PFSK-1 (cell line): ENCODE measurements around the gene GPBAR1.

ENCODE experiments used
- FOXP2 ChIP-seq: optimal IDR thresholded peaks from 2 replicates; pipeline ENCODE3; 2011; ENCODE audit warnings: borderline replicate concordance, control low read depth, inconsistent platforms; ENCODE audit not compliant: insufficient read depth; ENCODE audit errors: extremely low read length, extremely low read depth
- POLR2AphosphoS5 ChIP-seq: IDR thresholded peaks from 2 replicates; pipeline ENCODE4 v1.6.1; 2012; ENCODE audit warnings: low read depth, mild to moderate bottlenecking, control low read depth, low read length, moderate library complexity
- SIN3A ChIP-seq: IDR thresholded peaks from 2 replicates; pipeline ENCODE4 v1.6.1; 2012; ENCODE audit warnings: mild to moderate bottlenecking, low read length, moderate library complexity, borderline replicate concordance; ENCODE audit not compliant: insufficient read depth
- TAF1 ChIP-seq: IDR thresholded peaks from 2 replicates; pipeline ENCODE4 v1.6.1; 2012; ENCODE audit warnings: low read length, control low read depth, borderline replicate concordance; ENCODE audit not compliant: insufficient read depth
- TF ChIP-seq, protein P1 (sequence below), 2 experiments: IDR thresholded peaks; 2 replicates each; pipeline versions ENCODE4 v1.6.1 to v1.8.0; 2011 to 2012; ENCODE audit warnings: low read depth in 2 of 2, low read length in 2 of 2, control low read depth in 1 of 2, inconsistent platforms in 1 of 2, mild to moderate bottlenecking in 1 of 2, moderate library complexity in 1 of 2; ENCODE audit not compliant: insufficient read depth in 1 of 2

DNA sequence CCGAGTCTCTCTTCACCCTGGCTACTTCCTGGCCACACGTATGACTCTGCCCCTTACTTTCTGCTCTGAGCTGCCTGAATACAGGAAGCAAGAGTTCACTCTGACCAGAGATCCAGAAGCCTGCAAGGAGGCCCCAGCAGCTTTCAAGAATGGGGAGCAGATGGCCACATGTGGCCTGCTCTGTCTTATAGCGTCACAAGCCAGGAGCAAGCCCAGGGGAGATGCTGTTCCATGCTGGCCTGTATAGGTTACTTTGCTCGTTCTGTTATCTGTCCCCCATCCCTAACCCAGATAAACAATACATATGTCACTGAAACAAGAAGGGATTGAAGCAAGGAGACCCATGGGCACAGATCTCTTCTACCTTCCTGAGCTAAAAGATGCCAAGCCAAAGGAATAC is 13.8 kb downstream of the GPBAR1 start:
- TF ChIP-seq SIN3A (no peak), TAF1 (no peak), POLR2AphosphoS5 (no peak), FOXP2 (no peak)
- TF ChIP-seq, protein P1, sequence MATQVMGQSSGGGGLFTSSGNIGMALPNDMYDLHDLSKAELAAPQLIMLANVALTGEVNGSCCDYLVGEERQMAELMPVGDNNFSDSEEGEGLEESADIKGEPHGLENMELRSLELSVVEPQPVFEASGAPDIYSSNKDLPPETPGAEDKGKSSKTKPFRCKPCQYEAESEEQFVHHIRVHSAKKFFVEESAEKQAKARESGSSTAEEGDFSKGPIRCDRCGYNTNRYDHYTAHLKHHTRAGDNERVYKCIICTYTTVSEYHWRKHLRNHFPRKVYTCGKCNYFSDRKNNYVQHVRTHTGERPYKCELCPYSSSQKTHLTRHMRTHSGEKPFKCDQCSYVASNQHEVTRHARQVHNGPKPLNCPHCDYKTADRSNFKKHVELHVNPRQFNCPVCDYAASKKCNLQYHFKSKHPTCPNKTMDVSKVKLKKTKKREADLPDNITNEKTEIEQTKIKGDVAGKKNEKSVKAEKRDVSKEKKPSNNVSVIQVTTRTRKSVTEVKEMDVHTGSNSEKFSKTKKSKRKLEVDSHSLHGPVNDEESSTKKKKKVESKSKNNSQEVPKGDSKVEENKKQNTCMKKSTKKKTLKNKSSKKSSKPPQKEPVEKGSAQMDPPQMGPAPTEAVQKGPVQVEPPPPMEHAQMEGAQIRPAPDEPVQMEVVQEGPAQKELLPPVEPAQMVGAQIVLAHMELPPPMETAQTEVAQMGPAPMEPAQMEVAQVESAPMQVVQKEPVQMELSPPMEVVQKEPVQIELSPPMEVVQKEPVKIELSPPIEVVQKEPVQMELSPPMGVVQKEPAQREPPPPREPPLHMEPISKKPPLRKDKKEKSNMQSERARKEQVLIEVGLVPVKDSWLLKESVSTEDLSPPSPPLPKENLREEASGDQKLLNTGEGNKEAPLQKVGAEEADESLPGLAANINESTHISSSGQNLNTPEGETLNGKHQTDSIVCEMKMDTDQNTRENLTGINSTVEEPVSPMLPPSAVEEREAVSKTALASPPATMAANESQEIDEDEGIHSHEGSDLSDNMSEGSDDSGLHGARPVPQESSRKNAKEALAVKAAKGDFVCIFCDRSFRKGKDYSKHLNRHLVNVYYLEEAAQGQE (IDR thresholded peaks at IDR 0.05; ENCODE audit: insufficient read depth in 1 of 2, low read depth in 2 of 2, low read length in 2 of 2), result no peak
